ENCODE measurements around the gene TRIML1. TPM values are rescaled to one million over a fixed set of nuclear protein-coding genes. Genes with fewer than 3 reads are reported as not detected.

Gene TRIML1
- total and polyA plus RNA-seq, 12 donors: not detected

DNA sequence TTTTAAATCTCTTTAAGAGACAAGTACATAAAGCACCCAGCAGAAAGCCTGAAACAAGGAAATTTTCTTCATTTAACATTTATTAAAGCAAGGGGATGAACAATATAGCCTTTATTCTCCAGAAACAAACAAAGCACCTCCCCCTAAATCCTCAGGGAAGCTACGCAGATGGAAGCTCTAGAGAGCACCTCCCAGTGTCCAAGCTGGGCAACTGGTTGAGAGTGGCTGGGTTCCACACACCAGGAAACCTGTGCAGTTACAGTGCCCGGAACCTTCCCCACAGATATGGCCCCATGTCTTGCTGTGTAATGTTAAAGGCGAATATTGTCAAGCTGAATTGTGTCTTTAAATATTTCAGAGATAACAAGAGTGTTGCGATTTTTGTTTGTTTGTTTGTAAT, 8.9 kb upstream of the TRIML1 start:
- WGBS, 4 donors: 81 to 90% (median 87%) methylated on average over 4 of the region's 4 CpGs

DNA sequence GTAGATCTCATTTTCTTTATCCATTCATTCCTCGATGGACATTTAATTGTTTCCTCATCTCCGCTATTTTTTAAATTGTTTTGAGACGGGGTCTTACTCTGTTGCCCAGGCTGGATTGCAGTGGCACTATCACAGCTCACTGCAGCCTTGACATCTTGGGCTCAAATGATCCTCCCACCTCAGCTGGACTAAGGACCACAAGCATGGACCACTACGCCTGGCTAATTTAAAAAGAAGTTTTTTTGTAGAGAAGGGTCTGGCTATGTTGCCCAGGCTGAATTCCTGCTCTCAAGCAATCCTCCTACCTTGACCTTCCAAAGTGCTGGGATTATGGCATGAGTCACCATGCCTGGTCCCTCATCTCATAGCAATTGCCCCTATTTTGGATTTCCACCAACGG, 7.0 kb upstream of the TRIML1 start:
- Histone ChIP-seq H3K4me1 (replicated peaks in 1 of 2) (peaks cover under 1 to 2% of the 10 kb centered on the region in 2 donors), H3K27ac (no peak overlapping the region), H3K4me3 (no peak overlapping the region), H3K27me3 (no peaks in the 10 kb centered on the region), H3K9me3 (replicated peaks in 1 of 3) (no peaks in the 10 kb centered on the region), H3K36me3 (replicated peaks in 1 of 2) (no peaks in the 10 kb centered on the region)
- no peak for DNase-seq
- 77 to 95% (median 90%) methylated on average over 5 of the region's 5 CpGs for WGBS, 4 donors
- intact Hi-C loops (cut with DNase I): no loop called here
- no peak for TF ChIP-seq CTCF (IDR thresholded peaks at IDR 0.05)
- TF ChIP-seq POLR2A (IDR thresholded peaks at IDR 0.05): no peak

More for the DNA sequence above, 8.9 kb upstream of the TRIML1 start:
- H3K27me3 ChIP-seq: no peaks in the 10 kb centered on the region
- TF ChIP-seq POLR2A (IDR thresholded peaks at IDR 0.05): no peak
- no peak for TF ChIP-seq CTCF (IDR thresholded peaks at IDR 0.05)
- no peak for DNase-seq
- no peaks in the 10 kb centered on the region for H3K36me3 ChIP-seq (replicated peaks in 1 of 2)
- no peak overlapping the region for H3K4me3 ChIP-seq
- H3K27ac ChIP-seq: no peak overlapping the region
- intact Hi-C loops (cut with DNase I): no loop called here
- H3K9me3 ChIP-seq (replicated peaks in 1 of 3): no peaks in the 10 kb centered on the region
- peaks cover 3% of the 10 kb centered on the region in 2 donors for H3K4me1 ChIP-seq (replicated peaks in 1 of 2)

DNA sequence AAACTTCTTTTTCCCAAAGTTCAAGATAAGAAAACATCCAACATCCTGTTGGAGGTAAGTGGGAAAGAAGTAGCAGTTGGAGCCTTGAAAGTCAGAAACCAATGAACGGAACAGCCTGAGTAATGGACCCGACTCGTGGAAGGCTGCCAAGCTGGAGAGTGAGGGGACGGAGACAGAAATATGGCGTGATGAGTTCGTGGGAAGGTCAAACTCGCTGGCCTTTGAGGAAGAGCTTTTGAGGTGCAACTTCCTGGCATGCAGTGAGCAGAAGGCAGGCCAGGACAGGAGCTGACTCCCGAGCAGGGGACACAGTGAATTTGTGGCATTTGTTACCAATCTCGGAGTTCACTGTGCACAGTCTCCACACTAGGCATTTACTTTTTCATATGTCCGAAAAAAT, 1.0 kb upstream of the TRIML1 start:
- no peaks in the 10 kb centered on the region for H3K27me3 ChIP-seq
- H3K36me3 ChIP-seq (replicated peaks in 1 of 2): no peaks in the 10 kb centered on the region
- TF ChIP-seq POLR2A (IDR thresholded peaks at IDR 0.05) (no peak), CTCF (IDR thresholded peaks at IDR 0.05) (no peak)
- H3K27ac ChIP-seq: no peak overlapping the region
- no peaks in the 10 kb centered on the region for H3K4me1 ChIP-seq (replicated peaks in 1 of 2)
- H3K4me3 ChIP-seq: no peak overlapping the region
- WGBS, 4 donors: 30 to 65% (median 46%) methylated on average over 10 of the region's 10 CpGs
- no peaks in the 10 kb centered on the region for H3K9me3 ChIP-seq (replicated peaks in 1 of 3)
- peak in 6 of 7 donors; percentile 20 to 68 (median 52) for DNase-seq
- intact Hi-C loops (cut with DNase I): no loop called here

- H3K27ac ChIP-seq: no peak overlapping the region
- H3K4me3 ChIP-seq: no peak overlapping the region
- no peaks in the 10 kb centered on the region for H3K9me3 ChIP-seq (replicated peaks in 1 of 3)
- H3K27me3 ChIP-seq: no peaks in the 10 kb centered on the region
- no peak for TF ChIP-seq POLR2A (IDR thresholded peaks at IDR 0.05)
- no peak for TF ChIP-seq CTCF (IDR thresholded peaks at IDR 0.05)
- intact Hi-C loops (cut with DNase I): no loop called here
- H3K36me3 ChIP-seq (replicated peaks in 1 of 2): no peaks in the 10 kb centered on the region
- H3K4me1 ChIP-seq (replicated peaks in 1 of 2): no peaks in the 10 kb centered on the region
- DNase-seq: peak in 1 of 7 donors; percentile 28
- 89 to 93% (median 92%) methylated on average over 14 to 19 of the region's 19 CpGs for WGBS, 4 donors
These were observed 430 bp downstream of the TRIML1 start for GRCh38 chr4:188139671-188140070.

All from adrenal gland (tissue), 12 donors.